ENCODE results near the gene AFAP1L1. TPM values are rescaled to one million over a fixed set of nuclear protein-coding genes. Genes with fewer than 3 reads are reported as not detected.

AFAP1L1 gene
- total and polyA plus RNA-seq, 2 donors from 2014 or later: 4.8 to 14.8 TPM

GRCh38 chr5:149262315-149262714 is 9.3 kb upstream of the AFAP1L1 start:
- intact Hi-C loops (cut with DNase I): no loop called here
- DNase-seq (no peak), FAIRE-seq (no peak)
- TF ChIP-seq CTCF (IDR thresholded peaks at IDR 0.05; ENCODE audit: borderline replicate concordance, extremely low read depth, insufficient read depth): no peak
- Histone ChIP-seq H3K27me3 (ENCODE audit: control insufficient read depth, insufficient read depth, low read length) (no peaks in the 10 kb centered on the region), H3K4me1 (ENCODE audit: control insufficient read depth in 2 of 3, insufficient read depth in 2 of 3, low read depth in 1 of 3, low read length in 3 of 3) (no peaks in the 10 kb centered on the region), H3K9ac (ENCODE audit: low read length in 3 of 3) (no peak overlapping the region), H3K9me3 (ENCODE audit: control insufficient read depth in 2 of 3, insufficient read depth in 1 of 3, low read length in 3 of 3) (no peaks in the 10 kb centered on the region), H3K4me3 (ENCODE audit: low read length in 3 of 3) (no peak overlapping the region), H3K36me3 (ENCODE audit: control insufficient read depth in 2 of 3, insufficient read depth in 3 of 3, low read length in 3 of 3) (no peaks in the 10 kb centered on the region), H3K27ac (ENCODE audit: low read depth in 2 of 2, low read length in 2 of 2) (no peak overlapping the region)

GRCh38 chr5:149264439-149265067 is 7.1 kb upstream of the AFAP1L1 start:
- Histone ChIP-seq H3K4me3 (ENCODE audit: low read length in 3 of 3) (no peak overlapping the region), H3K27me3 (ENCODE audit: control insufficient read depth, insufficient read depth, low read length) (no peaks in the 10 kb centered on the region), H3K4me1 (ENCODE audit: control insufficient read depth in 2 of 3, insufficient read depth in 2 of 3, low read depth in 1 of 3, low read length in 3 of 3) (no peaks in the 10 kb centered on the region), H3K9ac (ENCODE audit: low read length in 3 of 3) (no peak overlapping the region), H3K9me3 (ENCODE audit: control insufficient read depth in 2 of 3, insufficient read depth in 1 of 3, low read length in 3 of 3) (peaks cover 0 to 8% (median 5%) of the 10 kb centered on the region in 3 donors), H3K27ac (ENCODE audit: low read depth in 2 of 2, low read length in 2 of 2) (no peak overlapping the region), H3K36me3 (ENCODE audit: control insufficient read depth in 2 of 3, insufficient read depth in 3 of 3, low read length in 3 of 3) (no peaks in the 10 kb centered on the region)
- peak in 3 of 5 donors; percentile 41 to 49 (median 44) for DNase-seq
- intact Hi-C loops (cut with DNase I): no loop called here
- no peak for FAIRE-seq
- peak; percentile 42 for TF ChIP-seq CTCF (IDR thresholded peaks at IDR 0.05; ENCODE audit: borderline replicate concordance, extremely low read depth, insufficient read depth)

- intact Hi-C loops (cut with DNase I): no loop called here
- no peak for TF ChIP-seq CTCF (IDR thresholded peaks at IDR 0.05; ENCODE audit: borderline replicate concordance, extremely low read depth, insufficient read depth)
- H3K27me3 ChIP-seq (ENCODE audit: control insufficient read depth, insufficient read depth, low read length): no peaks in the 10 kb centered on the region
- H3K4me3 ChIP-seq (ENCODE audit: low read length in 3 of 3): no peak overlapping the region
- peaks cover 0 to 8% (median 5%) of the 10 kb centered on the region in 3 donors for H3K9me3 ChIP-seq (ENCODE audit: control insufficient read depth in 2 of 3, insufficient read depth in 1 of 3, low read length in 3 of 3)
- FAIRE-seq (no peak), DNase-seq (no peak)
- no peaks in the 10 kb centered on the region for H3K4me1 ChIP-seq (ENCODE audit: control insufficient read depth in 2 of 3, insufficient read depth in 2 of 3, low read depth in 1 of 3, low read length in 3 of 3)
- H3K9ac ChIP-seq (ENCODE audit: low read length in 3 of 3): no peak overlapping the region
- no peaks in the 10 kb centered on the region for H3K36me3 ChIP-seq (ENCODE audit: control insufficient read depth in 2 of 3, insufficient read depth in 3 of 3, low read length in 3 of 3)
- no peak overlapping the region for H3K27ac ChIP-seq (ENCODE audit: low read depth in 2 of 2, low read length in 2 of 2)
Observed at GRCh38 chr5:149265068-149265465, 6.6 kb upstream of the AFAP1L1 start.

GRCh38 chr5:149265597-149265996 is 6.1 kb upstream of the AFAP1L1 start:
- no peaks in the 10 kb centered on the region for H3K36me3 ChIP-seq (ENCODE audit: control insufficient read depth in 2 of 3, insufficient read depth in 3 of 3, low read length in 3 of 3)
- H3K4me3 ChIP-seq (ENCODE audit: low read length in 3 of 3): no peak overlapping the region
- H3K4me1 ChIP-seq (ENCODE audit: control insufficient read depth in 2 of 3, insufficient read depth in 2 of 3, low read depth in 1 of 3, low read length in 3 of 3): no peaks in the 10 kb centered on the region
- DNase-seq (peak in 1 of 5 donors; percentile 40), FAIRE-seq (no peak)
- intact Hi-C loops (cut with DNase I): no loop called here
- H3K9me3 ChIP-seq (ENCODE audit: control insufficient read depth in 2 of 3, insufficient read depth in 1 of 3, low read length in 3 of 3): peaks cover 0 to 8% (median 5%) of the 10 kb centered on the region in 3 donors
- no peak for TF ChIP-seq CTCF (IDR thresholded peaks at IDR 0.05; ENCODE audit: borderline replicate concordance, extremely low read depth, insufficient read depth)
- H3K27me3 ChIP-seq (ENCODE audit: control insufficient read depth, insufficient read depth, low read length): no peaks in the 10 kb centered on the region
- H3K27ac ChIP-seq (ENCODE audit: low read depth in 2 of 2, low read length in 2 of 2): no peak overlapping the region
- no peak overlapping the region for H3K9ac ChIP-seq (ENCODE audit: low read length in 3 of 3)

All from kidney (tissue), 14 donors.